H9 (cell line): Measurements from ENCODE around the gene GYS2. TPM values are rescaled to one million over a fixed set of nuclear protein-coding genes. Genes with fewer than 3 reads are reported as not detected.
"Not testable (repeated sequence)": the region's sequence is repeated elsewhere in the genome, so short reads cannot be mapped to it uniquely, and the experiment has no call there.

Source experiments
- DNase-seq: peaks from one replicate; pipeline ENCODE4 v3.0.0-alpha.2; 2017
- H2AFZ ChIP-seq: one replicate; pipeline ENCODE4 v1.6.1; 2013; ENCODE audit warnings: mild to moderate bottlenecking, low read length, control low read depth, moderate library complexity
- H2AK5ac ChIP-seq: 2 replicates; pipeline ENCODE4 v1.6.1; 2013; ENCODE audit warnings: low read length, control low read depth, mixed read lengths; ENCODE audit not compliant: insufficient read length
- H2BK120ac ChIP-seq: one replicate; pipeline ENCODE4 v1.6.1; 2013; ENCODE audit warnings: low read depth, mild to moderate bottlenecking, low read length, control low read depth, inconsistent platforms; ENCODE audit not compliant: poor library complexity, severe bottlenecking
- H2BK12ac ChIP-seq: 2 replicates; pipeline ENCODE4 v1.6.1; 2013; ENCODE audit warnings: low read length, control low read depth, mixed read lengths, low read depth; ENCODE audit not compliant: insufficient read length
- H2BK15ac ChIP-seq: 2 replicates; pipeline ENCODE4 v1.6.1; 2013; ENCODE audit warnings: low read depth, low read length, control low read depth
- H2BK20ac ChIP-seq: one replicate; pipeline ENCODE4 v1.6.1; 2013; ENCODE audit warnings: low read depth, mild to moderate bottlenecking, low read length, control low read depth, inconsistent platforms; ENCODE audit not compliant: poor library complexity, severe bottlenecking
- H2BK5ac ChIP-seq: 2 replicates; pipeline ENCODE4 v1.6.1; 2013; ENCODE audit warnings: low read length, control low read depth, mixed read lengths; ENCODE audit not compliant: insufficient read length
- H3K14ac ChIP-seq: 2 replicates; pipeline ENCODE4 v1.6.1; 2013; ENCODE audit warnings: low read length, control low read depth; ENCODE audit not compliant: insufficient read depth
- H3K18ac ChIP-seq: 2 replicates; pipeline ENCODE4 v1.6.1; 2013; ENCODE audit warnings: low read depth, mild to moderate bottlenecking, mixed read lengths, low read length, control low read depth; ENCODE audit not compliant: insufficient read length
- H3K23ac ChIP-seq: 2 replicates; pipeline ENCODE4 v1.6.1; 2013; ENCODE audit warnings: low read length, control low read depth, mixed read lengths, low read depth; ENCODE audit not compliant: insufficient read length
- H3K23me2 ChIP-seq: 2 replicates; pipeline ENCODE4 v1.6.1; 2013; ENCODE audit warnings: low read depth, mild to moderate bottlenecking, mixed read lengths, low read length, control low read depth; ENCODE audit not compliant: insufficient read length, poor library complexity, severe bottlenecking
- H3K27ac ChIP-seq: 2 replicates; pipeline ENCODE4 v1.5.1; 2013; ENCODE audit warnings: low read length, control low read depth, mixed read lengths, low read depth; ENCODE audit not compliant: insufficient read length
- H3K27me3 ChIP-seq: 2 replicates; pipeline ENCODE4 v1.6.1; 2013; ENCODE audit warnings: low read length, control low read depth, inconsistent platforms; ENCODE audit not compliant: insufficient read depth
- H3K4ac ChIP-seq: 2 replicates; pipeline ENCODE4 v1.6.1; 2013; ENCODE audit warnings: low read depth, mild to moderate bottlenecking, control low read depth, inconsistent platforms, low read length, moderate library complexity
- H3K4me1 ChIP-seq: 2 replicates; pipeline ENCODE4 v1.6.1; 2013; ENCODE audit warnings: low read length, control low read depth, inconsistent platforms; ENCODE audit not compliant: insufficient read depth
- H3K4me2 ChIP-seq: 2 replicates; pipeline ENCODE4 v1.6.1; 2013; ENCODE audit warnings: low read length, control low read depth, mixed read lengths; ENCODE audit not compliant: insufficient read length, insufficient read depth
- H3K56ac ChIP-seq: 2 replicates; pipeline ENCODE4 v1.6.1; 2013; ENCODE audit warnings: low read depth, mild to moderate bottlenecking, mixed read lengths, low read length, control low read depth; ENCODE audit not compliant: insufficient read length
- H3K79me1 ChIP-seq: 2 replicates; pipeline ENCODE4 v1.6.1; 2013; ENCODE audit warnings: low read depth, mild to moderate bottlenecking, moderate library complexity, low read length, control low read depth, inconsistent platforms; ENCODE audit not compliant: insufficient read depth, poor library complexity, severe bottlenecking
- H3K79me2 ChIP-seq: 2 replicates; pipeline ENCODE4 v1.6.1; 2013; ENCODE audit warnings: low read length, control low read depth, inconsistent platforms; ENCODE audit not compliant: insufficient read depth
- H3K9ac ChIP-seq: 2 replicates; pipeline ENCODE4 v1.6.1; 2013; ENCODE audit warnings: low read length, control low read depth, mixed read lengths; ENCODE audit not compliant: insufficient read length; ENCODE audit errors: extremely low read depth
- H3K9me3 ChIP-seq: one replicate; pipeline ENCODE4 v1.6.1; 2013; ENCODE audit warnings: low read depth, low read length, inconsistent platforms; ENCODE audit not compliant: control insufficient read depth
- H3T11ph ChIP-seq: one replicate; pipeline ENCODE4 v1.6.1; 2013; ENCODE audit warnings: mild to moderate bottlenecking, low read length, control low read depth, inconsistent platforms
- H4K20me1 ChIP-seq: one replicate; pipeline ENCODE4 v1.6.1; 2013; ENCODE audit not compliant: control insufficient read depth, insufficient read length, insufficient read depth
- H4K5ac ChIP-seq: 2 replicates; pipeline ENCODE4 v1.6.1; 2013; ENCODE audit warnings: low read depth, mild to moderate bottlenecking, mixed read lengths, low read length, control low read depth; ENCODE audit not compliant: insufficient read length
- H4K8ac ChIP-seq: replicated peaks from 2 replicates; pipeline ENCODE4 v1.6.1; 2013; ENCODE audit warnings: low read length, control low read depth, mixed read lengths, low read depth; ENCODE audit not compliant: insufficient read length
- H4K91ac ChIP-seq: 2 replicates; pipeline ENCODE4 v1.6.1; 2013; ENCODE audit warnings: low read depth, mild to moderate bottlenecking, moderate library complexity, mixed read lengths, low read length, control low read depth; ENCODE audit not compliant: insufficient read length
- H3K27ac Mint-ChIP-seq, 3 experiments: 2 replicates in 2 of 3; 3 replicates in 1 of 3; pipeline ENCODE4 v1.8.0; 2020 to 2021; ENCODE audit warnings: mixed read lengths in 3 of 3, mild to moderate bottlenecking in 1 of 3, moderate library complexity in 1 of 3
- H3K27me3 Mint-ChIP-seq: 2 replicates; pipeline ENCODE4 v1.8.0; 2021; ENCODE audit warnings: low read depth, mild to moderate bottlenecking, moderate library complexity, mixed read lengths
- H3K36me3 Mint-ChIP-seq, 3 experiments: 2 replicates in 2 of 3; 3 replicates in 1 of 3; pipeline ENCODE4 v1.8.0; 2020 to 2021; ENCODE audit warnings: low read depth in 3 of 3, mixed read lengths in 3 of 3; ENCODE audit not compliant: insufficient read depth in 1 of 3
- H3K4me1 Mint-ChIP-seq, 2 experiments: 2 replicates each; pipeline ENCODE4 v1.8.0; 2020; ENCODE audit warnings: mixed read lengths in 2 of 2
- H3K4me3 Mint-ChIP-seq, 2 experiments: 2 replicates in 1 of 2; 3 replicates in 1 of 2; pipeline ENCODE4 v1.8.0; 2020 to 2021; ENCODE audit warnings: mild to moderate bottlenecking in 2 of 2, mixed read lengths in 2 of 2, moderate library complexity in 1 of 2
- H3K9me3 Mint-ChIP-seq, 2 experiments: 2 replicates in 1 of 2; 3 replicates in 1 of 2; pipeline ENCODE4 v1.8.0; 2020; ENCODE audit warnings: mild to moderate bottlenecking in 2 of 2, mixed read lengths in 2 of 2, moderate library complexity in 1 of 2
- WGBS: extraction: QIAGEN DNeasy Blood & Tissue Kit; methylation state at CpG from one replicate; pipeline ENCODE4 v1.1.7; 2013; ENCODE audit warnings: missing lambda C conversion rate, low lambda C conversion rate, mixed read lengths; ENCODE audit not compliant: insufficient read length; ENCODE audit errors: extremely low coverage; 5-methylcytosine and 5-hydroxymethylcytosine counted together
- total RNA-seq: library from RNA; stranded (reverse); gene quantifications from 2 replicates; pipeline ENCODE4 v1.2.1, GENCODE V29; 2021
- TF ChIP-seq, protein P1 (sequence below): fragments of 200-600 bp; sonication (generic); conservative IDR thresholded peaks from 3 replicates; pipeline ENCODE4 v1.8.0; 2021; ENCODE audit warnings: antibody characterized with exemption, mild to moderate bottlenecking

GYS2 gene
- total RNA-seq, 1 experiment from 2014 or later: not detected

DNA sequence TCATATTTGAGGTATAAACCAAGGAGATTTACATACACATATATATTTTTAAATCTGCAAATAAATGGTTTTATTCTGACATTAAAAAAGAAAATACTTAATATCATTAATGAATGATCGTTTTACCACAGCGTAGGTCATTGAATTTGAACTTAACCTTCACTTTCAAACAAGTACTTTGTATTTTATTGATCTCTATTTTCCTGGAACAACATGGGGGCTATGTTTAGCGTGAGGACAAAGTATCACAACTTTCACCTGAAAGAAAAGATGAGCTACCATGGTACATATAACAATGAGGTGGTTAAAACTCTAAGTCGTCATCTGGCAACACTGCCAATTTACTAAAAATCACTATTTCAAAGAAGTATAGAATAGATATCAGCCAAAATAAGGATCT lies 6.0 kb downstream of the GYS2 start:
- Mint-ChIP-seq H3K4me3 (no peak overlapping the region), H3K27me3 (no peaks in the 10 kb centered on the region; the same call in 1 of the 2 replicates), H3K36me3 (no peaks in the 10 kb centered on the region), H3K9me3 (no peaks in the 10 kb centered on the region), H3K27ac (no peak overlapping the region), H3K4me1 (peaks cover 8 to 18% of the 10 kb centered on the region in 2 experiments)
- Histone ChIP-seq H3K4me1 (no peaks in the 10 kb centered on the region), H3K27me3 (no peaks in the 10 kb centered on the region), H2AK5ac (no peak overlapping the region), H4K20me1 (no peaks in the 10 kb centered on the region), H3K27ac (no peak overlapping the region), H4K8ac (no peak overlapping the region), H3K14ac (no peak overlapping the region), H4K5ac (no peak overlapping the region), H4K91ac (no peak overlapping the region), H3K23me2 (no peaks in the 10 kb centered on the region), H3K79me2 (no peaks in the 10 kb centered on the region), H3K4ac (no peak overlapping the region), H3K4me2 (no peak overlapping the region), H3K79me1 (no peaks in the 10 kb centered on the region), H3K23ac (no peak overlapping the region), H2BK15ac (no peak overlapping the region), H2BK12ac (no peak overlapping the region), H3K18ac (no peak overlapping the region), H3K9ac (no peak overlapping the region), H2AFZ (no peak overlapping the region), H3T11ph (no peak overlapping the region), H3K9me3 (no peaks in the 10 kb centered on the region), H2BK120ac (no peak overlapping the region), H2BK20ac (no peak overlapping the region), H2BK5ac (no peak overlapping the region), H3K56ac (no peak overlapping the region)
- TF ChIP-seq, protein P1, sequence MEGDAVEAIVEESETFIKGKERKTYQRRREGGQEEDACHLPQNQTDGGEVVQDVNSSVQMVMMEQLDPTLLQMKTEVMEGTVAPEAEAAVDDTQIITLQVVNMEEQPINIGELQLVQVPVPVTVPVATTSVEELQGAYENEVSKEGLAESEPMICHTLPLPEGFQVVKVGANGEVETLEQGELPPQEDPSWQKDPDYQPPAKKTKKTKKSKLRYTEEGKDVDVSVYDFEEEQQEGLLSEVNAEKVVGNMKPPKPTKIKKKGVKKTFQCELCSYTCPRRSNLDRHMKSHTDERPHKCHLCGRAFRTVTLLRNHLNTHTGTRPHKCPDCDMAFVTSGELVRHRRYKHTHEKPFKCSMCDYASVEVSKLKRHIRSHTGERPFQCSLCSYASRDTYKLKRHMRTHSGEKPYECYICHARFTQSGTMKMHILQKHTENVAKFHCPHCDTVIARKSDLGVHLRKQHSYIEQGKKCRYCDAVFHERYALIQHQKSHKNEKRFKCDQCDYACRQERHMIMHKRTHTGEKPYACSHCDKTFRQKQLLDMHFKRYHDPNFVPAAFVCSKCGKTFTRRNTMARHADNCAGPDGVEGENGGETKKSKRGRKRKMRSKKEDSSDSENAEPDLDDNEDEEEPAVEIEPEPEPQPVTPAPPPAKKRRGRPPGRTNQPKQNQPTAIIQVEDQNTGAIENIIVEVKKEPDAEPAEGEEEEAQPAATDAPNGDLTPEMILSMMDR: no peak
- DNase-seq: no peak
- no CpG with 5 or more reads among the region's 4 CpGs for whole genome bisulfite sequencing

DNA sequence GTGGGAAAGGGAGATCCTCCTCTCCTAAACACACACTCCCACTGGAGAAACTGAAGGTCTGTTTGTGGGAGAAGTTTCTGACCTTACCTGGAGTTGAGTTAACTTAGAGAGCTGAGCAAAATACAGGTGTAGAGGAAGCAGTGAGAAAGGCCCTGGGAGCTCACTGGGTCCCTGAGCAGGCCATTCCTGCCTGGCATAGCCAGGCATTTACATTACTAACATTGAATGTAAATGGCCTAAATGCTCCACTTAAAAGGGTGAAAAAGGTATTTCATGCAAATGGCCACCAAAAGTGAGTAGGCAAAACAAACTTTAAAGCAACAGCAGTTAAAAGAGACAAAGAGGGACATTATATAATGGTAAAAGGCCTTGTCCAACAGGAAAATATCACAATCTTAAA lies 9.3 kb downstream of the GYS2 start:
- H4K20me1 ChIP-seq, H3K23me2 ChIP-seq, H3K4me2 ChIP-seq, H3K36me3 Mint-ChIP-seq, H3K56ac ChIP-seq, H4K91ac ChIP-seq, H3K9ac ChIP-seq, H3K4me1 ChIP-seq, H3K14ac ChIP-seq, H3K27me3 Mint-ChIP-seq, H3K9me3 ChIP-seq, H3K23ac ChIP-seq, H2BK5ac ChIP-seq, H4K8ac ChIP-seq, H2BK12ac ChIP-seq, H3K9me3 Mint-ChIP-seq, H3K27me3 ChIP-seq, H3K79me1 ChIP-seq, H2AFZ ChIP-seq, H3K79me2 ChIP-seq, H4K5ac ChIP-seq, H2BK120ac ChIP-seq, H2AK5ac ChIP-seq, H3K18ac ChIP-seq, H2BK15ac ChIP-seq, H3T11ph ChIP-seq, H3K27ac ChIP-seq, H2BK20ac ChIP-seq, H3K4ac ChIP-seq, H3K4me3 Mint-ChIP-seq: not testable (repeated sequence)
- Mint-ChIP-seq H3K4me1 (peaks cover 8 to 15% of the 10 kb centered on the region in 2 experiments), H3K27ac (peak overlapping the region in 2 of 3 experiments; percentile 18 to 78; a peak in 3 of 7 replicates)
- peak; percentile 50 for DNase-seq
